H1 (cell line): ENCODE results near the gene SVOPL. TPM values are rescaled to one million over a fixed set of nuclear protein-coding genes. Genes with fewer than 3 reads are reported as not detected.

Source experiments
- CHD1 ChIP-seq: IDR thresholded peaks from 2 replicates; pipeline ENCODE4 v1.6.1; 2012; ENCODE audit warnings: low read depth, low read length, improper control_type of control experiment
- FOSL1 ChIP-seq: IDR thresholded peaks from 2 replicates; pipeline ENCODE4 v1.6.1; 2011; ENCODE audit warnings: mild to moderate bottlenecking, low read depth, low read length, moderate library complexity; ENCODE audit not compliant: insufficient read depth
- HDAC2 ChIP-seq, 2 experiments: fragments of 300-600 bp in 1 of 2; sonication (generic) in 1 of 2; IDR thresholded peaks; 2 replicates each; pipeline ENCODE4 v1.6.1; 2011 to 2012; ENCODE audit warnings: low read depth in 2 of 2, low read length in 2 of 2, mild to moderate bottlenecking in 2 of 2, moderate library complexity in 2 of 2, borderline replicate concordance in 1 of 2, inconsistent platforms in 1 of 2
- NANOG ChIP-seq: IDR thresholded peaks from 2 replicates; pipeline ENCODE4 v1.6.1; 2011; ENCODE audit warnings: low read length, low read depth, mild to moderate bottlenecking, inconsistent platforms; ENCODE audit not compliant: insufficient read depth, poor library complexity, severe bottlenecking
- RXRA ChIP-seq: IDR thresholded peaks from 2 replicates; pipeline ENCODE4 v1.6.1; 2011; ENCODE audit warnings: low read depth, mild to moderate bottlenecking, low read length, moderate library complexity; ENCODE audit not compliant: insufficient read depth
- SAP30 ChIP-seq: fragments of 300-600 bp; sonication (generic); IDR thresholded peaks from 2 replicates; pipeline ENCODE4 v1.7.1; 2012; ENCODE audit warnings: low read length, moderate library complexity, mild to moderate bottlenecking, inconsistent platforms; ENCODE audit not compliant: insufficient read depth, insufficient replicate concordance
- SIX5 ChIP-seq: IDR thresholded peaks from 2 replicates; pipeline ENCODE4 v1.6.1; 2011; ENCODE audit warnings: mild to moderate bottlenecking, low read depth, low read length
- polyA plus RNA-seq, 7 experiments: library from polyadenylated mRNA; depleted of rRNA in 3 of 7; stranded (reverse) in 5 of 7; unstranded in 2 of 7; fragments of >200 nt in 5 of 7; fragments of 200-250 nt in 2 of 7; gene quantifications; 1 replicate in 5 of 7; 2 replicates in 1 of 7; 4 replicates in 1 of 7; pipeline versions ENCODE4 v1.2.1 to v1.2.3, GENCODE V29; 2011 to 2013; ENCODE audit warnings: missing spikeins in 2 of 7, mixed read lengths in 2 of 7
- total RNA-seq: library from RNA; stranded (reverse); fragmentation: NEBNext Ultra II Directional; extraction: Animal tissue kit (Norgen Biotek cat#: 25700); gene quantifications from 2 replicates; pipeline ENCODE4 v1.2.1, GENCODE V29; 2021
- TF ChIP-seq, protein P1 (sequence below): IDR thresholded peaks from 2 replicates; pipeline ENCODE4 v1.6.1; 2011; ENCODE audit warnings: low read depth, mild to moderate bottlenecking, low read length; ENCODE audit not compliant: insufficient read depth

Gene SVOPL
- total and polyA plus RNA-seq, 2 of the 8 experiments (the other 6 are each of a cell fraction or from before 2014, with no cell fraction given), result 1.1 to 1.4 TPM

- no peak for TF ChIP-seq FOSL1
- no peak for TF ChIP-seq SIX5
- TF ChIP-seq HDAC2 (IDR thresholded peaks at IDR 0.05; ENCODE audit: borderline replicate concordance in 1 of 2, low read depth in 2 of 2, low read length in 2 of 2), result no peak
- TF ChIP-seq, protein P1, sequence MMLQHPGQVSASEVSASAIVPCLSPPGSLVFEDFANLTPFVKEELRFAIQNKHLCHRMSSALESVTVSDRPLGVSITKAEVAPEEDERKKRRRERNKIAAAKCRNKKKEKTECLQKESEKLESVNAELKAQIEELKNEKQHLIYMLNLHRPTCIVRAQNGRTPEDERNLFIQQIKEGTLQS, result no peak
- TF ChIP-seq NANOG, result no peak
- no peak for TF ChIP-seq RXRA
- no peak for TF ChIP-seq CHD1
- TF ChIP-seq SAP30, result no peak
- TF ChIP-seq, all 59 proteins: peak for 0
Measured at GRCh38 chr7:138618506-138618905, 82.7 kb downstream of the SVOPL start (continued).
